ENCODE data around the gene RSU1.
A peak's percentile ranks its signal among the peaks of the same experiment; 100 is the strongest.

RSU1 gene

DNA sequence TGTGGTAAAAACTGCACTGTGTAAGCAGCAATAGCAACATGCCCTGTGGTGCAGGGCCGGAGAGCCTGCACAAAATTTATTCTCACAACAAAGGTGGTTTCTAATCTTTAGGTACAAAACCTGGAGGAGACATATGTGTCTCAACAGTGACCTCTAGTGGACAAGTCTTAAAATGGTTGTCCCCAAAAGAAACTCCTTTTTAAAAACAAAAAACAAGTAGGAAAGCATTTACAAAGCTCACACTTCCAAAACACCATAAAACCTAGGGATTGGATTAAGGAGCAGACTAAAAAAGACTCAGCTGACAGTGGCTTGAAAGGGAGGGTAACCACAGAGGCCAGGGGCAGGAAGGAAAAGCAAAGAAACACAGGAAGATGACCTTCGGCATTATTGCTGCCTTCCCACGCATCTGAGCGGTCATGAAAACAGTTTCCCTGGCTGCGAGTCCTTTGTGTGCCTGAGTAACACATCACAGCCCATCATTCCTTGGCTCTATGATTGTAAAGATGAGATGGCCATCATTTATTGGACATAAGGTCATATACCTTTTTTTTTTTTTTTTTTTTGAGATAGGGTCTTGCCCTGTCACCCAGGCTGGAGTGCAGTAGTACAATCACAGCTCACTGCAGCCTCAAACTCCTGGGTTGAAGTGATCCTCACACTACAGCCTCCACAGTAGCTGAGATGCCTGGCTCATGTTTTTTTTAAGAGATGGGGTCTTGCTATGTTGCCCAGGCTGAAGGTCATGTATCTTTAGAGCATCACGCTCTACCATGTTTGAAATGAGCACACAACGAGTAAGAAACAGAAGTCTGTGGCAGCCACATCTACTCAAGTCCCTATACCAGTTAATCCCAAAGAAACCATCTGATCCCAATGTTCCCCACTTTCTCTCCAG is 39.5 kb downstream of the RSU1 start:
- no peak overlapping the region for H3K4me3 ChIP-seq (ENCODE audit: control insufficient read depth, low read depth, low read length)
- DNase-seq (ENCODE audit: low read depth): peak; percentile 72
- TF ChIP-seq, protein P1, sequence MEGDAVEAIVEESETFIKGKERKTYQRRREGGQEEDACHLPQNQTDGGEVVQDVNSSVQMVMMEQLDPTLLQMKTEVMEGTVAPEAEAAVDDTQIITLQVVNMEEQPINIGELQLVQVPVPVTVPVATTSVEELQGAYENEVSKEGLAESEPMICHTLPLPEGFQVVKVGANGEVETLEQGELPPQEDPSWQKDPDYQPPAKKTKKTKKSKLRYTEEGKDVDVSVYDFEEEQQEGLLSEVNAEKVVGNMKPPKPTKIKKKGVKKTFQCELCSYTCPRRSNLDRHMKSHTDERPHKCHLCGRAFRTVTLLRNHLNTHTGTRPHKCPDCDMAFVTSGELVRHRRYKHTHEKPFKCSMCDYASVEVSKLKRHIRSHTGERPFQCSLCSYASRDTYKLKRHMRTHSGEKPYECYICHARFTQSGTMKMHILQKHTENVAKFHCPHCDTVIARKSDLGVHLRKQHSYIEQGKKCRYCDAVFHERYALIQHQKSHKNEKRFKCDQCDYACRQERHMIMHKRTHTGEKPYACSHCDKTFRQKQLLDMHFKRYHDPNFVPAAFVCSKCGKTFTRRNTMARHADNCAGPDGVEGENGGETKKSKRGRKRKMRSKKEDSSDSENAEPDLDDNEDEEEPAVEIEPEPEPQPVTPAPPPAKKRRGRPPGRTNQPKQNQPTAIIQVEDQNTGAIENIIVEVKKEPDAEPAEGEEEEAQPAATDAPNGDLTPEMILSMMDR (conservative IDR thresholded peaks at IDR 0.05; ENCODE audit: control insufficient read depth, insufficient read depth, low read depth, low read length): peak; percentile 75

- H3K4me3 ChIP-seq (ENCODE audit: control insufficient read depth, low read depth, low read length): no peak overlapping the region
- DNase-seq (ENCODE audit: low read depth): no peak
- TF ChIP-seq, protein P1 (conservative IDR thresholded peaks at IDR 0.05; ENCODE audit: control insufficient read depth, insufficient read depth, low read depth, low read length): no peak
Measured at GRCh38 chr10:16776896-16777295, 40.3 kb downstream of the RSU1 start.

- TF ChIP-seq, protein P1 (conservative IDR thresholded peaks at IDR 0.05; ENCODE audit: control insufficient read depth, insufficient read depth, low read depth, low read length): no peak
- DNase-seq (ENCODE audit: low read depth): no peak
- H3K4me3 ChIP-seq (ENCODE audit: control insufficient read depth, low read depth, low read length): no peak overlapping the region
Measured at GRCh38 chr10:16773334-16773733, 43.9 kb downstream of the RSU1 start.

- no peak for DNase-seq (ENCODE audit: low read depth)
- TF ChIP-seq, protein P1 (conservative IDR thresholded peaks at IDR 0.05; ENCODE audit: control insufficient read depth, insufficient read depth, low read depth, low read length): no peak
- no peak overlapping the region for H3K4me3 ChIP-seq (ENCODE audit: control insufficient read depth, low read depth, low read length)
Measured at GRCh38 chr10:16770670-16771069, 46.6 kb downstream of the RSU1 start.

GRCh38 chr10:16770141-16770540 is 47.1 kb downstream of the RSU1 start:
- no peak overlapping the region for H3K4me3 ChIP-seq (ENCODE audit: control insufficient read depth, low read depth, low read length)
- TF ChIP-seq, protein P1 (conservative IDR thresholded peaks at IDR 0.05; ENCODE audit: control insufficient read depth, insufficient read depth, low read depth, low read length): no peak
- no peak for DNase-seq (ENCODE audit: low read depth)

GRCh38 chr10:16769331-16769730 is 47.9 kb downstream of the RSU1 start:
- TF ChIP-seq, protein P1 (conservative IDR thresholded peaks at IDR 0.05; ENCODE audit: control insufficient read depth, insufficient read depth, low read depth, low read length): no peak
- no peak for DNase-seq (ENCODE audit: low read depth)
- H3K4me3 ChIP-seq (ENCODE audit: control insufficient read depth, low read depth, low read length): no peak overlapping the region

Measured in fibroblast of mammary gland (primary cell).